Limb (tissue), 2 donors: Measurements from ENCODE around the gene HSPA8.
"Not testable (repeated sequence)": the region's sequence is repeated elsewhere in the genome, so short reads cannot be mapped to it uniquely, and the experiment has no call there.

ENCODE experiments used
- DNase-seq, 2 donors: peaks; one replicate each; pipeline ENCODE4 v3.0.0-alpha.2; 2016; ENCODE audit errors: extremely low spot score in 2 of 2

Gene HSPA8

DNA sequence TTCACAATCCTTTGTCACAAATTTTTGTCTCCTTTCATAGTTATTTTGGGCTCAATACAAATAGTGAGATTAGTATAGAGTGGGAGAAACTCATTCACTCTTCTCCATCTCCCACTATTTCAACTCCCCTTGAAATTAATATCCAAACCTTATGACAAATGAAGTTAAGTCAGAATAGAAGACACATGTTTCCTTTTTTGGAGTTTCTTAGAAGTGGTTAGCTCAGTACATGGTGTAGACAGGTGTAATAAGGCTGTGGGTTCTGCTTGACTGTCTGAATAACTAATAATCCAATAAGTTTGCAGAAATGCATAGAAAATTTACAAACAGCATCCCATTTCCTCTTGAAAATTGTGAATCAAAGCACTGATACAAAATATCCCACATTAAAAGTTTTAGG lies 10.8 kb upstream of the HSPA8 start:
- no peak for DNase-seq

DNA sequence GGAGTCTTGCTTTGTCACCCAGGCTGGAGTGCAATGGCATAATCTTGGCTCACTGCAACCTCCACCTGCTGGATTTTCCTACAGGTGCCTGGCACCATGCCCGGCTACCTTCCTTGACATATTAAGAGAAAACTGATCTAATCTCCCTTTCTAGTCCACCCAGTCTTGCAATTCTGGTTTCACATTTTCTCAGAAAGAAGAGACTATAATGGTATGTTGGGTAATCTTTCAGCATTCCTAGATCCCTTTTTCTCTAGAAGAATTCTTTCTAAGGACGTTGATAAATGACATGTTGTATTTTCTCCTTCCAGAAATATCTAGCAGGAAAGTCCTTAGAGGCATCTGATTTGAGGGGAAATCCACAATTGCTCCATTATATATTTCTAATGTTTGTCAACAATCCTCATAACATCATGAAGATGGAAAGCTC lies 10.4 kb upstream of the HSPA8 start:
- no peak for DNase-seq

- no peak for DNase-seq
Observed at GRCh38 chr11:123069908-123070821, 8.2 kb upstream of the HSPA8 start.

- DNase-seq: no peak
Observed at GRCh38 chr11:123065621-123066020, 3.7 kb upstream of the HSPA8 start.

GRCh38 chr11:123063826-123064657 lies 2.1 kb upstream of the HSPA8 start:
- peak in 1 of 2 donors; percentile 25 for DNase-seq

DNA sequence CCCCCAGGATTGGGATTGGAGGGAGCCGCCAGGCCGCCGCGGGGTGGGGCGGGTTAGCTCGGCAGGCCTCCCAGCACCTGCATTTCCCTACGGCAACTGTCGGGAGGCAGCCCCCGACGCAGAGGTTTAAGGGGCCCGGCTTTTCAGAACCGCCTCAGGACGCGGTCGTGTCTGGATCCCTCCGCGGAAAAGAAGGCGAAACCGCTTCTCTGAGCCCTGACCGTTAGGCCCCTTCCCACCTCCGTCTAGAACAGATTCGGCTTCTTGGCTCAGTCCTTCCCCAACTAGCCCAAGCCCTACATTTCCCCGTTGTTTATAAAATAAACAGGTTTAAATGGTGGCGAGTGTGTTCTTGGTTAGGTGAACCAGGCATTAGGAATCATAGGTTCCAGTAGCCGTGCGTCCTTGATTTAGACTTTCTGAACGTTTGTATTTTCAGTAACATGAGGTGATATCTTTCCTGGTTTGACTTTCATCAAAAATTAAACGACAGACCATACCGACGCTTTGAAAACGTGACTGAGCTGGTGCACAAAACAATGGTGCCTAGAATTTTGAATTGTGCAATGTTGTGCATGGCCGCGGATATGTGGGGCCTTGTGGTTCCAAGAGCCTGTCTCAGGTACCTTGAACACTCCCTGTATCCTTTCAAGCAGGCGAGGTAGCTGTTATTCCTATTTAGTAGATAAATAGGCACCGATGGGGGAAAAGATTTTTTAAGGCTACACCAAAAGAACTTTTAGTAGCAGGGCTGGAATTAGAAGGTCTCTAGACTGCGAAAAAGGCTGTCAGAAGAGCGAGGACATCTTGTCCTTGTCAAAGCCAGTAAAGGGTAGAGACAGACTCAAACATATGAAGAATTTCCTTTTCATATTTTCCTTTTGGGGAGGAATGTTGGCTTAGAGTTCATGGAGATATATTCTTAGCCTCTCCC lies 1.2 kb upstream of the HSPA8 start:
- peak; percentile 36 to 64 for DNase-seq

- DNase-seq: peak; percentile 100
Observed at GRCh38 chr11:123062158-123062891, 389 bp upstream of the HSPA8 start.

DNA sequence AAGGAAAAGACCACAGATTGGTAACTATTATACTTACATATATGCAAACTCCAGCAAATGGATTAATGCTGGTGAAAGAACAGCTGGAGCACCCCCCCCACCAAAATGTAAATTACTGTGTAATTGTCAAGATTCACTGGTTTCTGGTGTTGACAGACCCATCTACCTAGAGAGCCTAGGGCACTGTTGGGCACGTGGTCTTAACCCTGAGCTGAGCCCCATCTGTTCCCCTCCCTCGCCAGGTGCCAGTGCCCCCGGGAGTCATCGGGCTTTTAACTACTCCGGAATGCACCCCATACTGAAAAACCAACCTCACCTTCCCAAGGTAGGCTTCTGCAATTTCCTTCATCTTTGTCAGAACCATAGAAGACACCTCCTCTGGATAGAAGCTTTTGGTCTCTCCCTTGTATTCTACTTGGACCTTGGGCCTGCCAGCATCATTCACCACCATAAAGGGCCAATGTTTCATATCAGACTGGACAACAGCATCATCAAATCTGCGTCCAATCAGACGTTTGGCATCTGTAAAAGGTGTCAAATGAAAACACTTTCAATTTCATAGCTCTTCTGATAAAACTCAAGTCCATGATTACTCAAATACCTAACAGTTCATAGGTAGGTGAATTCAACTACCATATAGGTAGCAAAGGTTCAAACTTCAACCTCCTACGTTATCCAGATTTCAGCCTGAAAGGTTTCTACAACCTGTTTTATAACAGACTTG lies 1.5 kb downstream of the HSPA8 start:
- DNase-seq: no peak

DNA sequence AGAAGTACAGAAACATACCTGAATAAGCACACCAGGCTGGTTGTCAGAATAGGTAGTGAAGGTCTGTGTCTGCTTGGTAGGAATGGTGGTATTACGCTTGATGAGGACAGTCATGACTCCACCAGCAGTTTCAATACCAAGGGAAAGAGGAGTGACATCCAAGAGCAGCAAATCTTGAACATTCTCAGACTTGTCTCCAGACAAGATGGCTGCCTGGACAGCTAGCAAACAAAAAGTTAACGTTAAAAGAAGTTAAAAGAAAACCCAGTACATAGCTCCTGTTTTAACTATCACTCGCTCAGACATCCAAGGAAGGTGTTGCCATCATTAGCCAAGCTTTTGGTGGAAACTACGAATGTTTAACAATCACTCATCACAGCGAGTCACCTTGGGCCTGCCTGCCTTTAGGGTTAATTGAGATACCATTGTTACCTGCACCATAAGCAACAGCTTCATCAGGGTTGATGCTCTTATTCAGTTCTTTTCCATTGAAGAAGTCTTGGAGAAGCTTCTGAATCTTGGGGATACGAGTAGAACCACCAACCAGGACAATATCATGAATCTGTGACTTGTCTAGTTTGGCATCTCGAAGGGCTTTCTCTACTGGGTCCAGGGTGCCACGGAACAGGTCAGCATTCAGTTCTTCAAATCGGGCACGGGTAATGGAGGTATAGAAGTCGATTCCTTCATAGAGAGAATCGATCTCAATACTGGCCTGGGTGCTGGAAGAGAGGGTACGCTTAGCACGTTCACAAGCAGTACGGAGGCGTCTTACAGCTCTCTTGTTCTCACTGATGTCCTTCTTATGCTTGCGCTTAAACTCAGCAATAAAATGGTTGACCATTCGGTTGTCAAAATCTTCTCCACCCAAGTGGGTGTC lies 2.7 kb downstream of the HSPA8 start:
- DNase-seq: not testable (repeated sequence)

GRCh38 chr11:123057661-123058305 lies 4.2 kb downstream of the HSPA8 start:
- no peak for DNase-seq

DNA sequence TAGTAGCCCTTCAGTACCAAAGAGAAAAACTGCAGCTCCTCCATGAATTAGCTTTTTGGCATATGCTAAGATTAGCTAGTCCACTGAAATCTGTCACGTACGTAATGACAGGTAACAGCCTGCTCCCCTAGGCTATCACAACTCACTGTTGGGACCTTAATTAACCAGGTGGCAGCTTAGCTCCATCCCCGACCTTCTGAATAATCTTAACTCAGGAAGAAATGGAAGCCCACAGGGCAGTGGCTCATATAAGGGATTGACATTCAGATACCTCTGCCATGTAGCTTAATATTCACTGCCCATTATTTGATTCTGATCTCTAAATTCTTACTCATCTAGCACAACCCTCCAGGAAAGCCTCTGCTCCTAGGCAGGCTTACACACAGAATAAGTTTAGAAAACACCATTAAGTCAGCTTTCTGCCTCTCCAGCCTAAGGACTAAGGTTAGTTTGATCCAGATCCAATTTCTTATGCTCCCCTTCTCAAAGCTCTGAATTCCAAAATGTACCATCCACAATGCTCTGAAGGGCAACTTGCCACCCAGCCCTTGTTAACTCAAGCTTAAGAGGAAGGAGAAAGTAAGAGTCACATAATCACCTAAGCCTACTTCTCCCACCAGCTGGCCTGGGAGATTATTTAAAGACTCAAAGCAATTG lies 5.0 kb downstream of the HSPA8 start:
- DNase-seq: no peak

GRCh38 chr11:123055191-123055901 lies 6.6 kb downstream of the HSPA8 start:
- DNase-seq: no peak

- DNase-seq: peak in 1 of 2 donors; percentile 91
Observed at GRCh38 chr11:123054301-123055065, 7.5 kb downstream of the HSPA8 start.

DNA sequence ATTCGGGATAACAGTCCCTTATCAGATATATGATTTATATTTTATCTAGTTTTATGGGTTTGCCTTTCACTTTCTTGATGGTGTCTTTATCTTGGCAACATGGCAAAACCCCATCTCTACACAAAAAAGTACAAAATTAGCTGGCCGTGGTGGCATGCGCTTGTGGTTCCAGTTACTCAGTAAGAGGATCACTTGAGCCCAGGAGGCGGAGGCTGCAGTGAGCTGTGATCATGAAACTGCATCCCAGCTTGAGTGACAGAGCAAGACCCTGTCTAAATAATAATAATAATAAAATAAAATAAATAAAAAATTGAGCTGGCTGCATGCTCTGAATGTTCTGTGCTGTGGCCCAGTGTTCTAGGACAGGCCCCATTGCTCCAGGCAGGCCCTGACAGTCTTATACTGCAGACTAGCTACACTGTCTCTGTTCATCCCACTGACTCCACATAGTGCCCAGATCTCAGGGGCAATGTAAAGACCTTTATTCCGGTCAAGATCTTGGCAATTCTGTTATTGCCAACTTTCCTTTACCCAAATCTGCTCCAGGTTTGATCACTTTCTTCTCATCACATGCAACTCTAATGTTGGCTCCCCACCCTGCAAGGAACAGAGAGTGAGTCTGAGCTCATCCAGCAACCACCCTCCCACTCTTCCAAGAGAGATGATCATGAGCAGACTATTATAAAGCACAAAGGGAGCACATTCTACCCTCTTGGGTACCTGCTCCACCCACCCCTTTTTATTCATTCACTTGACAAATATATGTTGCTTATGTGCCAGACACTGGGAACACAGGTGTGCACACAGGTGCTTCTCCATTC lies 8.8 kb downstream of the HSPA8 start:
- no peak for DNase-seq

- no peak for DNase-seq
Observed at GRCh38 chr11:123051634-123052033, 10.3 kb downstream of the HSPA8 start.

DNA sequence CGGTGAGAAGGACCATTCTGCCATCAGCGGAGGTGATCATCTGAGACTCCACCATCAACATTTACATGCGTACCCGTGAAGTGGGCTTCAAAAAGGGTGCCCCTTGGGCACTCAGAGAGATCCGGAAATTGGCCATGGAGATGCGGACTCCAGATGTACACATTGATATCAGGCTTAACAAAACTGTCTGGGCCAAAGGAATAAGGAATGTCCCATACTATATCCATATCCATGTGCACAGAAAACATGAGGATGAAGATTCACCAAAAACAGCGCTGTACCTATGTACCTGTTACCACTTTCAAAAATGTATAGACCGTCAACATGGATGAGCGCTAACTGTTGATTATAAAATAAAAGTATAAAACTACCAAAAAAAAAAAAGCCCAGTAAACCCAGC lies 10.8 kb downstream of the HSPA8 start:
- no peak for DNase-seq
